Activated CD4-positive, CD25-positive, alpha-beta regulatory T cell treated with anti-CD3 and anti-CD28 coated beads, Interleukin-2, amount 50 U/mL, for 72 hours (primary cell): ENCODE measurements around the gene CNTN4.
"Not testable (repeated sequence)": the region's sequence is repeated elsewhere in the genome, so short reads cannot be mapped to it uniquely, and the experiment has no call there.

ENCODE experiments used
- DNase-seq: peaks from one replicate; pipeline ENCODE4 v3.0.0; 2021

CNTN4 gene

DNA sequence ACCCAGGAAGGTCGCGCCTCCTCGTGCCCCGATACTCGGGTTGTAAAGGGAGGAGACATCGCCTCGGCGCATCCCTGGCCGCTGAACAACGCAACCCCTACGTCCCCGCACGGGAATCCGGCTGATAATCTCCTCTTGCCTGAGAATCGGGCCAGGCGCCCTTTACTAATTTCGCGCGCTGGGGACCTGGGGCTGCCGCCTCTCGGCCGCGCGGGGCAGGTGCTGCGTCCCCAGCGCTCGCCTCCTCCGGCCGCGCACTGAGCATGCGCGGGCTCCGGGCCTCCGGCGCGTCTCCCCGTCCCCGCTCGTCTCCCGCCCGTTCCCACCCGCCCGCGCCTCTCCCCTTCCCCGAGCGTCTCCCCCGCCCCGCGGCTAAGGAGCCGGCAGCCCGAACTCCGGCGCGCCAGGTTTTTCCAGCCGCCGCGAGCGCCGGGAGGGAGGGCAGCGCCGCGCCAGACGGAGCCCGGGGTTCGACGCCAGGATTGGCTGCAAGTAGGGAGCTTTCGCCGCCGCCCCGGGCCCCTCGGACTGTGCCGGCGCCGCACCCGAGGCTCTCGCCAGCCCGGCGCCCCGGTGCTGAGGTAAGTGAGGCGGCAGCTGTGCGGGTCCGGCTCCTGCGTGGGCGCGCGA, at the start of gene CNTN4:
CNTN4 (plus strand) TSS at position 469 of the 630 bp plus-strand sequence.
- DNase-seq = no peak

DNA sequence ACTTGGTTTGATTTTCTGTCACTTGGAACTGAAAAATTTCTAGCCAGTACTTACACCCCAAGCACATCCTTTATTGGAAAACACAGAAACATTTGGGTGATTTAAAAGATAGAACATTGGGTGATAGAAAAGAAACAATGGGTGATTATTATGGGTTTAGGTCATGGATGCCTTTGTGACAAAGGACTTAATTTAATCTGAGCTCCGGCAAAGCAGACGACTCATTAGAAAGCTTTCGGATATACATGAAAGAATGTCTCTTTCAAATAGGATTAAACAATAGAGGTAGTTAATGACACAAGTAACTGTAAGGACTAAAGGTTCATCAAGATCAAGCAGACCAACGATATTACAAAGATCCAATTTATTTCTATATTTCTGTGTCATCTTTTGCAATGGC, 37.3 kb upstream of the CNTN4 start:
- DNase-seq = no peak

DNA sequence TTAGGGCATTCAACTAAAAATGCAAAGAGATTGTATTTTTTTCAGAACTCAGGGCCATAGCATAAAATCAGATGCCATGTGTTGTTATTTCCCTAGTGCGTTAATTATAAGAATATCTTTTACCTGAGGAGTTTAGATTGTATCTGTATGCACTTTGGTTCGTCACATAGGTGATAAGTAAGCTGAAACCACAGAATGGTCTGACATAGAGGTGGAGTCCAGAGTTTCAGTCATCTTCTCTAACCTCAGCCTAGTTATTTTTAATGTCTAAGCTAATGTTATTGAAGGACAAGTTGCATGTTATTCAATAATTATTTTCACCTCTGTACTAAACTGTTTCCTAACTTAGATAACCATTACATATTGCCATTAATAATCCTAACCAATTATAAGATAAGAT, 27.1 kb upstream of the CNTN4 start:
- DNase-seq = no peak

DNA sequence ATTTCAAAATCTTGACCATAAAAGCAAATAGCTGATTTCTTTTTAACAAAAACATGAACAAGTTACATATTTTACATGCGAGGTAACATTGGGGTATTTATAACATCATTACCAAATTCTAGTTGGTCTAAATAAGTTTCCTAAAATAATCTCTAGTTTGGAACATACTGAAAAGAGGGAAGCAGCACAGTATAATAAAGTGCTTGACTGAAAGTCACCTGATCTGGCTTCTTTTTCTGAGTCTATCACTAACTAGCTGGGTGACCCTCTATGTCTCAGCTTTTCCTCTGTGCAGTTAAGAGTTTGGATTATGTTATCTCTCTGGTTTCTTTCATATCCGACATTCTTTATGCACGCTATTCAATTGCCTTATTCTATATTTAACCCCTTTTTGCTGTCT, 19.8 kb upstream of the CNTN4 start:
- no peak for DNase-seq

DNA sequence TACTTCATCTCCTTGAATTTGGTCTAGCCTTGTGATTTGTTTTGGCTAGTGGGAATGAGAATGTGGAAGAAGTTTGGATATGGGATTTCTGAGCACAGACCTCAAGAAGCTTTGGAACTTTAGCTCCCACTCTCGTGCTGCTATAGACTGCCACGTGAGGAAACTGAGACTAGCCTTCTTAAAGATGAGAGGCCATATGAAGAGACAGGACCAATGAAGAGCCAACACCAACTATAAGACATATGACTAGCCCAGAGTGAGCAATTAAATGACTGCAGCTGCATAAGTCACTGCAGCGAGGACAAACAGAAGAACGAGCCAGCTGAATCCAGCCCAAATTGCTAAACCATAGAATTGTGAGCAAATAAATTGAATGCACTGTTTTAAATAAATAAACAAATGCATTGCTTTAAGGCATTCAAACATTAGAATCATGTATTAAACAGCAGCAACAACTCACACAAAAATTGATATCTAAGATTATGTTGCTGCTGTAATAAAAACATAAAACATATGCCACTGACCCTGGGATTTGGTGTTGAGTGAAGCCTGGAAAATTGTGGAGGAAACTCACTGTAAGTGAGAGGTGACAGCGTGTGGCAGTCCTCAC, 15.7 kb upstream of the CNTN4 start:
- no peak for DNase-seq

DNA sequence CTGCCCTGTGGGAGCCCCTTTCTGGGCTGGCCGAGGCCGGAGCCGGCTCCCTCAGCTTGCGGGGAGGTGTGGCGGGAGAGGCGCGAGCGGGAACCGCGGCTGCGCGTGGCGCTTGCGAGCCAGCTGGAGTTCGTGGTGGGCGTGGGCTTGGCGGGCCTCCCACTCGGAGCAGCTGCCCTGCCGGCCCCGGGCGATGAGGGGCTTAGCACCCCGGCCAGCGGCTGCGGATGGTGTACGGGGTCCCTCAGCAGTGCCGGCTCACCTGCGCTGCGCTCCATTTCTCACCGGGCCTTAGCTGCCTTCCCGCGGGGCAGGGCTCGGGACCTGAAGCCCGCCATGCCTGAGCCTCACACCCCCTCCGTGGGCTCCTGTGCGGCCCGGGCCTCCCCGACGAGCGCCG, 15.1 kb upstream of the CNTN4 start:
- not testable (repeated sequence) for DNase-seq

DNA sequence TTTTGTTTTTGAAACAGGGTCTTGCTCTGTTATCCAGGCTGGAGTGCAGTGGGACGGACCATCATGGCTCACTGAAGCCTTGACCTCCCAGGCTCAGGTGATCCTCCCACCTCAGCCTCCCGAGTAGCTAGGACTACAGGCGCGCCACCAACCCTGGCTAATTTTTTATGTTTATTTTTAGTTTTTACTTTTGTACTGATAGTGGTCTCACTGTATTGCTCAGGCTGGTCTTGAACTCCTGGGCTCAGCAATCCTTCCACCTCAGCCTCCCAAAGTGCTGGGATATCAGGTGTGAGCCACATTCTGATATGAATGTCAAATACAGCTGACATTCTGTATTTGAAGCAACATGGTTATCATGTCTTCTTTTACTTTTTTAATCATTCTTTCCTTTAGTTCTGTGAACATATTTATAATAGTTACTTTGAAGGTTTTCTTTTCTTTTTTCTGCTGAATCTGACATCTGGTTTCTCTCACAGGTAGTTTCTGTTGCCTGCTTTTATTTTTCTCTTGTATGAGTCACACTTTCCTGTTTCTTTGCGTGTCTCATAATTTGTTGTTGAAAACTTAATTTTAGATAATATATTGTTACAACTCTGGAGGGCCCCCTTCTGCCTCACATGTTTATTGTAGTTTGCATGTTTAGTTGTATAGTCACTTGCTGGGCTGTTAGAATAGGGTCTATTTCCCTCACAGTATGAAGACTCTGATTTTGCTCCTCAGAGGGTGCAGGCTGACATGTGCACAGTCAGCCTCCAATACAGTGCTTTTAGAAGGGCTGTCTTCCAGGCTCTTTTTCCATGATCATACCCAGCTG, 8.4 kb upstream of the CNTN4 start:
- no peak for DNase-seq

DNA sequence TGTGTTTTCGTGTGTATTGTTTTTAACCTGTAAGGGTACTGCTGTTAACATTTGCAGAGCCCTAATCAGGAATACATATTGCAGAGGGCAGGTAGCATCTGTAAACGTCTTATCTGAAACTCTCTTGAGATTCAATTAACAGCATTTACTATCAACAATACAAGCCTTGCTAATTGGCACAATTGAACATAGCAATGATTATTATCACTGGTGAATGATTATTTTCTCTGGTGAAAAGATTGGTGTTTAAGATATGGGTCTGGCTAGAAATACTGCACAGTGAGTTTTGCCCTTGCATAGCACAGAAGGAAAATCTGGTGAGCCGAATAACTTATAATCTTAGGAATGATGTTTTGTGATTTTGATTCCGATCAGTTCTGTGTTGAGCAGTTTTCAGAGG, 5.9 kb upstream of the CNTN4 start:
- DNase-seq = no peak

DNA sequence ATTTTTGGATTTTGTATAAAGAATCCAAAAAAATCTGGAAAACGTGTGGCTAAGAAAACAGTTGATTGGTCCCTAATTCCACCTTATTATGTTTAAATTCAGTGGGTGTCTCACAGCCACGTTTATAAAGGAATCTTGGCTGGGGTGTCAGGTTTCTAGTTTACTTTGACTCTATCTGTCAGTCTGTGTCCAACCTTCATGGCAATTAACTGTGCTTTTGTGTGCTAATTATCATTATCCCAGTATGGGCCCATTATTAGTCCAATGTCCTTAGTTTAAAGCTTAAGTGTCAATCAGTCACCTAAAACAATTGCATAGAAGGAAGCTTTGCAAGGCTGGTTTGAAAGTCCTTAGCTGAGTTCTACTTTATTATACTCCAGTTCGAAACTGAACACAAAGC, 3.7 kb upstream of the CNTN4 start:
- DNase-seq = no peak

DNA sequence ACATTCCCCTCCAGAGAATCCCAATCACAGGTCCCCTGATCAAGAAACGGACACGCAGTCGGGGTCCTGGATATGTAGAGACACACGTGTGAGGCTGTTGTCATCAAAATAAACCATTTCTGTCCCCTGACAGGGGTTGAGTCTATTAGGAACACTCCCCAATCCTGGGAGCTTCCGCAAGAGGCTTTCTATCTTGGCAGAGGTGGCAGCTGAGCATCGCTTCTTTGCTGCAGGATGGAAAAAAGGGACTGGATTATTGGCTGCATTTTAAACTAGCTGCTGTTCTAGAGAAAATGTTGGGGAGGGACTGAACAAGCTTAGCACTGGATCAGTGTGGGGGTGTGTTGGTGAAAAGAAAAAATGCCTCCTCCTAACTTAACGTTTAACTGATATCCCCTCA, 2.5 kb upstream of the CNTN4 start:
- no peak for DNase-seq

DNA sequence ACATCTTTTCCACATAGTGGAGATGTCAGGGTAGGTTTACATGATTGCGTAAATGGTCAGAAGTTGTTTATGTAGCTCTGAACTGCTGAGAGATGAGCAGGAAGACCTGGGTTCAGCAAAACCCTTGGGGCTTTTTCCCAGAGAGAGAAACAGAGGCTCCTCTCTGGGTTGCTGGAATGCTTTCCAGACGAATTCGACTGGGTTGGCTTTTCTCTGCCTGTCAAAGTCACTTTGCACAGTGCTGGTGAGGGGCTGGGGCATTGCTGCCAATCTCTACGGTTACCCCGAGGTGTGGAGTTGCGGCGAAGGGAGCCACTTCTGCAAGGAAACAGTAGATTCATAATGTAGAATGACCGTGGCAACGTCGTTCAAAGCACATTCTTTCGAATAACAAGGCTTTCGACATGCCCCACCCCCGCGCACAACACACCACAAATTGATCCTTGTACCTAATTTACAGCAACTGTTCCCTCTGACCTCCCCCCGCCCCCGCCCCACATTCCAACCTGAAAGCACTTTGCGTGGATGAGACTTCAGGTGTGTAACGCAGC, 950 bp upstream of the CNTN4 start:
- DNase-seq = no peak

DNA sequence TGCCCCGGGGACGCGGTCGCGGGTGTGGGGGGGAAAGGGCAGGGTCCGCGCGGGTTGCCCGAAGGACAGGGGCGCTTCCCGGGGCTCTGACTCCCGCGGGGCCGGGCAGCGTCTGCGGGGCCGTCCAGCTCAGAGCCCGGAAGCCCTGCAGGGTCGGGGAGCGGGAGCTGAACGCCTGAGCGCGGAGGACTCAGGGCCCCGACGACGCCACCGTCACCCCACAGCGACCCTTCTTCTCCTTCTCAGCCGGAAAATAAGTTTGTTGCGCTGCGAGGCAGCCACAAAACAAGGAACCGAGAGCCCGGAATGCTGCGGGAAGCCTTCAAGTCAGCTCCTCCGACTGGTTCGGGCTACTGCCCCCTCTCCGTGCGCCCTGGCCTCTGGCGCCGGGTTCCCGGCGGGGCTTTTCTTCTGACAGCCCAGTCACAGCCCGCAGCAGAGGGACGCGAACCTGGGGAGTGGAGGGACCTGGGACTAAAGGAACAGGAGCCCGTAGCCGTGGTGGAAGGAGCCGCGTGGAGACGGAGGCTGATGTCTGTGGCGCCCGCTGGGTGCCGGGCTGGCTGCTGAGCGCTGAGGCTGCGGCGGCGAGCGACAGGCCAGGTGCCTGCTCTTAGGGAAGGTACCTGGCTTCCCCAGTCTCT, 484 bp downstream of the CNTN4 start:
- DNase-seq = no peak

DNA sequence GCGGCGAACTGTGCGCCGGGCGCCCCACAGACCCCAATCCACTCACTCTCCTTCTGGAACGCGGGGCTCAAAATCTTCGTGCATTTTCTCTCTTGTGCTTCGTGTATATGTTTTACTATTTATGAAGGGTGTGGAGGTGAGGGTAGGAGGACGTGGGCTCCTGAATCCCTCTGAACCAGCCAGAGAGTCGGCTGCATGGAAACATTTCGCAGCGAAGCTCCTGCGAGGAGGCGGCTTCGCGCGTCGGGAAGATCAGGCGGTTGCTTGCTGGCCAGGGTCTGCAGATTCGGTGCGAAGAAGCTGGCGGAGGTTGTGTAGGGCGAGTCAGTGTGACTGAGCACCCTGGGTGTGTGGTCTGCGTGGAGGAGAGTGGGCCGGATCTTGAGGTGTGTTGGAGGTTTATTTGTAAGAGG, 1.1 kb downstream of the CNTN4 start:
- DNase-seq = no peak

DNA sequence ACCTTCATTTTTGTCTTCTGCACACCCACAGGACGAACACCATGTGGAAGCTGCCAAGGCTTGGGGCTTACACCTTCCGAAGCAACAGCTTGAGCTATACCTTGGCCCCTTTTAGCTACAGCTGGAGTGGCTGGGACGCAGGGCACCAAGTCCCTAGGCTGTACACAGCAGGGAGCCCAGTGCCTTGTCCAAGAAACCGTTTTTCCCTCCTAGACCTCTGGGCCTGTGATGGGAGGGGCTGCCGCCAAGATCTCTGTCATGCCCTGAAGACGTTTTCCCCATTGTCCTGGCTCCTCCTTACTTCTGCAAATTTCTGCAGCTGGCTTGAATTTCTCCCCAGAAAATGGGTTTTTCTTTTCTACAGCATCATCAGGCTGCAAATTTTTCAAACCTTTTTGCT, 7.8 kb downstream of the CNTN4 start:
- DNase-seq = no peak

DNA sequence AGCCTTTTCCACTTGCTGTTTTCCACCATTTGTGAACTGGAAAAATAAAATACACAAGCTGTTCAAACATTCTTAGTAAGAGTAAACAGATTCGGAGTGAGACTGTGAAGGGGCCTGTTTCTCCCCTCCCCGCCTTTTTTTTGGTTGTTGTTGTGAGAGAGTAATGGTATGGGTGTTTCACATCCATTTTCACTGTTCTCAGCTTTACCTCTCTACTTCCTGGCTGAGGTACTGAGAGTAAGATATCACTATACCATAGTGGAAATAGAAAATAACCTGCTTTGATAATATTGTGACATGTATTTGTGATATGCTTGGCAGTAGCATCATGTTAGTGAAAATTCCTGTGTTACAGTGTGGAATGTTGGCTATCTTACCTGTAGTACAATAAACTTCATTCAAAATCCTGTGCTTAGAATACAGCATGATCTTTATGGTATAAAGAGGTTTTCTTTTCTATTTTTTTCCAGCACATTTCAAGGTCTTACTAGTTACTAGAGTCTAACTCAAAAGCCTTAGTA, 12.0 kb downstream of the CNTN4 start:
- DNase-seq = no peak

DNA sequence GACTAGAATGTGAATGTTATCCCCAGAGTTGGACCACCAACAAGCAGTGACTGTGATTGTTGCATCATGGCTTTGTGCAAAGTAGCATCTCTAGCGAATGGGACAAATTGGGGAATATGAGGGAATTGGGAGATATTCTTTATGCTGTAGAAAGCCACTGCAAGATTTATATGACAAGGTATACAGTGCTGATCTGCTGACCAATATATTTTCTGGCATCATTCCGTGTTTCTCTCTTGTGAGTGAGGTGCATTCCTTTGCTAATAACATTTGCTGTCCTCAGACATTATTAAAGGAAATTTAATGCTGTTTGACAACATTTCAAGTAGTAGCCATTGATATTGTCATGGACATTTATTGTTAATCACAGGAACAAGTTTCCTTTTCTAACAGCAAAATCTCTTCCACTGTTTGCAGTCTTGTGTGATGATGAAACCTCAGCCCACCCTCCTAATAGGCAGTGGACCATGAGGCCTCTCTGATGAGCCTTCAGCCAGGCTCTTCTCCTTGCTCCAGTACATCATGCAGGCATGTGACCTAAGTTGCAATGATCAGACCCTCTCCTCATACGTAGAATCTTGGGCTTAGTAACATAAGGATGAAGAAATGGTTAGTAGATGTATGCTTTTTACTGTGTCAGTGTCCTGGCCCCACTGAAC, 16.1 kb downstream of the CNTN4 start:
- no peak for DNase-seq

DNA sequence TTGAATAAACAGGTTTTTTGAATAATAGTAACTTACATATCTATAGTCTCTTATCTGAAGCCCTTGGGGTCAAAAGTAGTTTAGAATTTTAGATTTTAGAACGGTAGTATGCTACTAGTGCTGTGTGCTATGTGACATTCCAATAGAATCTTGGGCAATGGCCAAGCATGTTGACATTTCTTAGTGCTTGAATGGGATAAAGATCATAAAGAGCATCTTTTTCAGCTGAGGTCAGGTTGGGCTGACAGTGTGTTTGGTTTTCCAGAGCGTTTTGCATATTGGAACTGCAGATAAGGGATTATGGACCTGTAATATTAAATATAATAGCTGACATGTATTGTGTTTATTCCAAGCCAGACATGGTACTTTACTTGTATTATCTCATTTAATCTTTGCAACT, 32.1 kb downstream of the CNTN4 start:
- no peak for DNase-seq

DNA sequence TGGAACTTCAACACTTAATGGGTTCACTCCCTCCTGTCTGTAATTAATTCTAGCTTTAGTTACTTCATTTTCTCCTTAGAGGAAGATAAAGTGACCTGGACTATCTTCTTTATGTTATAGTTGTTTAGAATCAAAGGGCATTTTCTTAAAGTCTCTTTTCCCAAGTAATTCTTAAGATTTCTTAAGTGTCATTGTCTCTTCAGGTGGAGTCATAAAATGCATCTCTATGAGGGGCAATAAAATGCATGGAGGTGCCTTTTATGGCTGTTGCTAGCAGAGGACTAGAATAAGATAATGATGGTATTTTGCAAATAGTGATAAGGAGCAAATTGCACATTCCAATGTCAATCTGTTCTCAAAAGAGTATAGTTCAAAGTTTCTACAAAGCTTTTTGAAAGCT, 34.5 kb downstream of the CNTN4 start:
- DNase-seq = no peak

DNA sequence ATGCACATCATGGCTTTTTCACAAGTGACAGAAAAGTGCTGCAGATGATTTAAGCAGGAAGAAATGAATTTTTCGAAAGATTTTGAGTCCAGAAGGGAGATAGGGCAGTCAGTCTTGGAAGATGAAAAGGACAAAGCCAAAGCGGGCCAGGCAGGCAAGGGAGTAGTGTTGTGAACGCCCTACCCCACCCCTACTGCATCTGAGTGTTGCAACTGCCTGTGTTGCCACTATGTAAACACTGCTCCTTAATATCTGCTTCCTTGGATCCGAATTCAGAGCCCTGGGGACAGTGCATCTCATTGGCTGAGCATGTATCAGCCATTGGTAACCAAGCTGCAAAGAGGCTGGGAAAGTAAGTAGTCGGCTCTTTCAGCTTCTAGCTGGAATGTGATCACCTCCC, 39.0 kb downstream of the CNTN4 start:
- DNase-seq = no peak

DNA sequence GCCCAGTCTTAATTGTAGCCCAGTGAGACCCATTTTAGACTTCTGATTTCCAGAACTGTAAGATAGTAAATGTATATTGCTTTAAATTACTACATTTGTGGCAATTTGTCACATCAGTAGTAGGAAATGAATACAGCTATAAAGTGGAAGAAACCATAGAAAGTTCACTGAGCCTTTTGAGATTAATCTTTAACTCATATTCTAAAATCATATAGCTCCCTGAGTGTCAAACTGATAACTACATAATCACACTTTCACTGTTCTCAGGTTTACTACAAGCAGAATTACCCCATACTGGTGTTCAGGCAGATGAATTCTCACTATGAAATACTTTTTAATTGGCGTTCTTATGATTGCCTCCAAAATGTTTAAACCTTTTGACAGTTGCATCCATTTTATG, 42.8 kb downstream of the CNTN4 start:
- DNase-seq = no peak

DNA sequence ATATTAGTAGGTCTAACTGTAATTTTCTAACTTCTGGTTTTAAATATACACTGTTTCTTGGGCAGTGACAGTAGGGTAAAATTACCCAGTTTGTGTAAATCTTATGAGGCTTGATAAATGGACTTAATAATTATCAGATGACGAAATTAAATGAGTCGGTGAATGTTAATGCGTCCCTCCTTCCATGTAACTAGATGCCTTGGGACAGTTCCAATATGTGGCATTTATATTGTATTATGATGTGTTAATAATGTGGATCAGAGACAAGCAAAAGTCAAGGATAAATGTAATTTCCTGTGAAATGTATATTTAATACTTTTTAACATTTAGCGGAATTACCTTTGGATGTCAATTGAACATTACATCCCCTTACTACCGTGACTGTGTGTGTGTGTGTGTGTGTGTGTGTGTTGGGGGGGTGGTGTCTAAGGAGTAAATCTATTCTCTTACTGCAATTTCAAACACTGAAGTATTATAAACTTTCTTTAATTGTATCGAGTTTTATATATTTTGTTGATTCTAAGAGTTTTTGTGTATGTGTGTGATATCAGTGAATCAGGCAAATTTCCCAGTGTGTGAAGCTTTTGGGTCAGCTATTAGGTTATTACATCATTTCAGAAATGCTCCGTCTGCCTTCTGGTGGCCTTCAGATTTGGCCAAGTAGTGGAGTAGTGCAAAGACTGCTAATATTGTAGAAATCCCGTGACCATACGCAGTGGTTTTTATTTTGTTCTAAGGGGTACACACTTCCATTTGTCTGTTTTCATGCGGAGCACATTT, 50.1 kb downstream of the CNTN4 start:
- no peak for DNase-seq

DNA sequence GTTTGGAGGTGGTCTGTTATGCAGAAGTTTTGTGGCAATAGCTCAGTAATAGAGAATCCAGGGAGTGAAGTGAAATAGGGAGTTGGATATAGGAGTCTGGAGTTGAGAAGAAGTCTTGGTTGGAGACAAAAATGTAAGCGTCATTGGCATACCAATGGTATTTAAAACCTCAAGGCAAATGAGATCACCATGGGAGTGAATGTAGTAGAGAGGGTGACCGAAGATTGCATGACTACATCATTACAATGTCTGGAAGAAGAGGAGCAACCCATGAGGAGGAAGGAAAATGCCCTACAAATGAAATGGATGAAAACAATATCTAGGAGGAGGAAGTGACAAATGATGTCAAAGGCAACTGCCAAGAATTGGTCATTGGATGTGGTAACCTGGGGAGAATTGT, 54.4 kb downstream of the CNTN4 start:
- no peak for DNase-seq
